ENCODE data around the gene CEP72.

DNA sequence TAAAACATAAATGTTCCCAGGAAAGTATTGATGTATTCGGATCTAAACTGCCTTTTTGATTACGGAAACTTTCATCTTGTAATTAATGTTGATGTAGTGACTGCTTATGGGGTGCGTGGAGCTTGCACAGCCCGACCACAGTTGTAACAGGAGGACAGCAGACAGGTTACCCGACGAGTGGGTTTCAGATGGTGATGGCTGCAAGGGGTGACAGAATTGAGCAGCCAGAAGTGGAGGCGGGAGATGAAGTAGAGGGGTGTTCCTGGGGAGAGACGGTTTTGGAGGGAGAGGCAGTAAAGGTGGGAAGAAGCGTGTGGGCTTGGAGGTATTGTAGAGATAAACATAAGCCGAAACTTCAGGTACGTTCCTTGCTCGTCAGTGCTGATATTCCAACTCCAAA lies 5.8 kb downstream of the CEP72 start:
- TF ChIP-seq CTCF (IDR thresholded peaks at IDR 0.05) (no peak), POLR2A (IDR thresholded peaks at IDR 0.05) (no peak)
